NCI-H345 treated with DMSO at 0.1 percent for 48 hours (cell line): ENCODE data around the gene C12orf60.

ENCODE experiments used
- DNase-seq: peaks from one replicate; lab custom pipeline; 2025; ENCODE audit not compliant: unreplicated experiment; lab: John Stamatoyannopoulos, UW

Gene C12orf60

GRCh38 chr12:14833952-14834351, 30.5 kb downstream of the C12orf60 start:
- no peak for DNase-seq

DNA sequence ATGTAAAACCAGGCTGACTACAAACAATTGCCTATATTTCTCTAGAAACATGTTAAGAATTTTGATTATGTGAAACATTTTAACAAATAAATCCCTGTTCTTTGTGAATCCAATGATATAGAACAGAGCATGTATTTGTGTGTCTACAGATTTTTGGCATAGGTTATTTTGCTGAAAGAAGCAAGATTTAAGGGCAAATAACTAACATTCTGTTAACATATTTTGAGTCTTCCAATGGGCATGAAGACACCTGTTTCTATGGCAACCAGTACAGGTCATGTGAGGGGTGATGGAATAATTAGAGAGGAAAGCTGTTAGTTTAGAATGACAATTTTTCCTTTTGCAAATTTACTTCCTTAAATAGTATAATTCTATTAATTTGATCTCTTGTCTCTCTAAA, 31.0 kb downstream of the C12orf60 start:
- no peak for DNase-seq

GRCh38 chr12:14836336-14837210, 33.1 kb downstream of the C12orf60 start:
- DNase-seq: no peak

GRCh38 chr12:14839262-14839661, 35.8 kb downstream of the C12orf60 start:
- no peak for DNase-seq

- no peak for DNase-seq
These were observed 37.1 kb downstream of the C12orf60 start for GRCh38 chr12:14840616-14841015.

- DNase-seq: no peak
These were observed 38.3 kb downstream of the C12orf60 start for GRCh38 chr12:14841761-14842160.

- no peak for DNase-seq
These were observed 38.8 kb downstream of the C12orf60 start for GRCh38 chr12:14842315-14842714.

GRCh38 chr12:14843425-14843887, 40.0 kb downstream of the C12orf60 start, which contains the start of gene ART4:
TSS of gene ART4 (minus strand) at chr12:14843526. CDS start at chr12:14843113, 413 bp downstream.
- DNase-seq: no peak

- DNase-seq: no peak
These were observed 40.9 kb downstream of the C12orf60 start for GRCh38 chr12:14844401-14844800.

- DNase-seq: peak; percentile 35
These were observed 41.9 kb downstream of the C12orf60 start for GRCh38 chr12:14845350-14845750.

DNA sequence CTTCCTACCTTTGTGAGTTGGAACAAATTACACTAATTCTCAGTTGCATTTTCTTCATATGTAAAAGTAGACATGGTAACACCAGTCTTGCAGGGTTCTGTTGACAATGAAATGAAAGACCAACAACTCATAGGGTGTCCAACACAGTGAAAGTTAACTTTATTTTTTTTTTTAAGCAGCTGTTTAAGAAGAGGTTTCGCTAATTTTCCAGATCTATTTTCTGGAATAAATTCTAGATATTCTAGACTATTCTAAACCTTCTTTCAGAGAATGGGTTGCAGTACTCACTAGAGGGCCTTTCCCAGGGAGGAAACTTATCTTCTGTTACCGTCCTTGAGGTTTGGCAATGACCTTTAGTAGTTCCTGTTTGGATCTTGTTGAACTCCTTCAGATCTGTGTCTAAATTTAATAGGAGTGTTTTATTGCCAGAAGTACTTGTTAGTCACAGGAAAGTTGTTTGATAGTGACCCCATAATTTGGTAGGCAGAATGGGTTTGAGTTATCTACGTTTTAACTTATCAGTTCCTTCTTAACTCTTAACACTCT, 42.6 kb downstream of the C12orf60 start:
- DNase-seq: no peak

GRCh38 chr12:14846876-14847580, 43.6 kb downstream of the C12orf60 start:
- no peak for DNase-seq

DNA sequence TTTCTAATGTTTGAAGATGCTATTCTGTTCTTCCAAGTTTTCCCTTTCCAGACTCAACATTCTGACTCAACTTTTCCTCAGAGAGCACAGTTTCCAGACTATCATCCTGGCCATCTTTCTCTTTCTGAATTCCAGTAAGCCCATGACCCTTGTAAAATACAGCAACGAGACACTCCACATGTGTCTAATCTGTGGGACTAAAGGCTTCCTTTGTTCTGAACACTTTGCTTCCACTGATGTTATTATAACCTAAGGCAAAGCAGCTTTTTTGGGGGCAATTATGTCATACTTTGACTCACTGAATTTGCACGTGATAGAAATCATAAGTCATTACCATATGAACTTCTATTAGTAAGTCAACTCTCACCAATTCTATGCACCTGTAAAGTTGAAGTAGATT, 46.2 kb downstream of the C12orf60 start:
- DNase-seq: no peak

- DNase-seq: no peak
These were observed 47.6 kb downstream of the C12orf60 start for GRCh38 chr12:14850929-14851663.

DNA sequence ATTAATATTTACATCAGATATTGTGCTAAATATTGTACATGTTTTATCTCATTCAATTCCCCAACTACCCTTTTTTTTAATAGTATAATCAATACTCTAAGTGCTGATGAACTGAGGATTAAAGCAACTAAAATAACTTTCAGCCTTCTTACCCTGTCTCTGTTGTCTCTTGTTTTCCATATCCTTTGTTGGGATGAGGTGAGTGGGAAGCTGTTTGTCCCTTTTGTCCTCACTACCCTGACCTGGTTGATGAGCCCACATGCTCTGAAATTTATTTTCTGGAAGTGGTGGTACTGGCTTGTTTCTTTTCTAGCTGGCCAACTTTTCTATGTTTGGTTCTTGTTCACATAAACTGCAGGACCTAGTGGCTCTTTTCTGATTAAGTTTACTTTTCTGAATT, 49.4 kb downstream of the C12orf60 start:
- no peak for DNase-seq

- DNase-seq: no peak
These were observed 50.5 kb downstream of the C12orf60 start for GRCh38 chr12:14853961-14854360.

DNA sequence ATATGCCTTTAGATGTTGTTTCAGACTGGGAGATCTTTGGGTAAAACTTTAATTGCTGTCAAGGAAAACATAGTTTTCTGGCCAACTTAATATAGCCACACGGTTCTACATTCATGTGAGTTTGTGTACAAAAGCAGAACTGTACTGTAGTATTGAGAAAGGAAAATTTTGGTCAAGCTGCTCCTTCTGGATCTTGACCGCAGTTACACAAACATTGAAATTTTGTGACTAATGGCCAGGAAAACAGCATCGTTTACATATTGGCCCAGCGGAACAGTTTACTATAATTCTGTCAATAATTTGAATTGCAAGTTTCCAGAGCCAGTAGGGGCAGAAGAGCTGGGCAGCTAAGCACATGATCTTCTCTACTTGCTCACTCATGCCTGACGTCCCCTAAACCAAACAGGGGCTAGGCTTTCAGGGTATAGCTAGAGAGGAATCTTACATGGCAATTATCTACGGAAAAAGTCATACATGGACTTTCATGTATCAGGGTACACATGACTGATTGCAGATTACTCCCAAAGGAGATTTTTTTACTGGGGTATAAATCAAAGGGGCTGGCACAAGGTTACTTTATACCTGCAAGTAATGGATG, 51.2 kb downstream of the C12orf60 start:
- no peak for DNase-seq

DNA sequence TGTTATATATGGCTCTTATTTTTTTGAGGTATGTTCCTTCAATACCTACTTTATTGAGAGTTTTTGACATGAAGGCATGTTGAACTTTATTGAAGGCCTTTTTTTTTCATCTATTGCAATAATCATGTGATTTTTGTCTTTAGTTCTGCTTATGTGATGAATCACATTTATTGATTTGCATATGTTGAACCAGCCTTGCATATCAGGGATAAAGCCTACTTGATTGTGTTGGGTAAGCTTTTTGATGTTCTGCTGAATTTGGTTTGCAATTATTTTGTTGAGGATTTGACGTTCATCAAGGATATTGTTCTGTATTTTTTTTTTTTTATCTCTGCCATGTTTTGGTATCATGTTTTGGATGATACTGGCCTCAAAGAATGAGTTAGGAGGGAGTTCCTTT, 55.0 kb downstream of the C12orf60 start:
- no peak for DNase-seq

DNA sequence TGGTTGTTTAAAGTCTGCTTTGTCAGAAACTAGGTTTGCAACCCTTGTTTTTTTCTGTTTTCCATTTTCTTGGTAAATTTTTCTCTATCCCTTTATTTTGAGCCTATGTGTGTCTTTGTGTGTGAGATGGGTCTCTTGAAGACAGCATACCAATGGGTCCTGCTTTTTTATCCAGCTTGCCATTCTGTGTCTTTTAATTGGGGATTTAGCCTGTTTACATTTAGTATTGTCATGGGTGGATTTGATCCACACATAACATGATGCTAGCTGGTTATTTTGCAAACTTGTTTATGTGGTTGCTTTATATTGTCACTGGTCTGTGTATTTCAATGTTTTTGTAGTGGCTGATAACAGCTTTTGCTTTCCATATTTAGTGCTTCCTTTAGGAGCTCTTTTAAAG, 57.0 kb downstream of the C12orf60 start:
- no peak for DNase-seq

DNA sequence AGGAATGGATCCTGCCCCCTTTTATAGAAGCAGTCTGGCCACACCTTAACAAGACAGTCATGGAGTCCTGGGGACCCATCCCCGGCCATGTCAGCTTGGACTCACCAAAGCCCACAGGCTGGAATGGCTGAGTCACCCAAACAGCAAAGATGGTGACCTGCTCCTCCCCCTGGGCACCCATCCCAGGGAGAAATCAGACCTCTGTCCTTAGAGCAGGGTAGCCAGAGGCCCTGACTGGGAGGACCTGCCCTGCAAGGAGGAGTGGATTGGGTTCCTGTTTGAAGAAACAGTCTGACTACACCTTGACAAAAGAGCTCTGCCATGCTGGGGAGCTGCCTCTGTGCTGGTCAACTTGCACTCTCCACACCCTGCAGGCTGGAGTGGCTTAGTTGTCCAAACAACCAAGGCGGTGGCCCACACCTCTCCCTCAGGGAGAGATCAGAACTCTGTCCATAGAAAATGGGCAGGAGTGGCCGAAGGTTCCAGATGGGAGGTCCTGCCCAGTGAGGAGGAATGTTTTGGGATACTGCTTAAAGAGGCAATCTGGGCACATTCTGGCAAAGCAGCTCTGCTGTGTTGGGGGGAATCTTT, 65.5 kb downstream of the C12orf60 start:
- DNase-seq: no peak
